HepG2 (cell line): ENCODE measurements around the gene CCDC86.

Experiments used
- POGK ChIP-seq: sonication (generic); formaldehyde crosslinking; conservative IDR thresholded peaks from 2 replicates; pipeline ENCODE4 v1.8.0; 2022; ENCODE audit warnings: mild to moderate bottlenecking, moderate library complexity, missing genetic modification reagents
- POLR2AphosphoS2 ChIP-seq: IDR thresholded peaks from 2 replicates; pipeline ENCODE4 v1.6.1; 2011; ENCODE audit warnings: low read depth, low read length, improper control_type of control experiment
- TF ChIP-seq, protein P1 (sequence below): sonication (generic); formaldehyde crosslinking; IDR thresholded peaks from 2 replicates; pipeline ENCODE4 v1.8.1; 2022; ENCODE audit warnings: mild to moderate bottlenecking, missing genetic modification reagents

GRCh38 chr11:60797846-60798630 is 43.9 kb upstream of the CCDC86 start:
- TF ChIP-seq POLR2AphosphoS2: no peak
- no peak for TF ChIP-seq POGK
- TF ChIP-seq, protein P1, sequence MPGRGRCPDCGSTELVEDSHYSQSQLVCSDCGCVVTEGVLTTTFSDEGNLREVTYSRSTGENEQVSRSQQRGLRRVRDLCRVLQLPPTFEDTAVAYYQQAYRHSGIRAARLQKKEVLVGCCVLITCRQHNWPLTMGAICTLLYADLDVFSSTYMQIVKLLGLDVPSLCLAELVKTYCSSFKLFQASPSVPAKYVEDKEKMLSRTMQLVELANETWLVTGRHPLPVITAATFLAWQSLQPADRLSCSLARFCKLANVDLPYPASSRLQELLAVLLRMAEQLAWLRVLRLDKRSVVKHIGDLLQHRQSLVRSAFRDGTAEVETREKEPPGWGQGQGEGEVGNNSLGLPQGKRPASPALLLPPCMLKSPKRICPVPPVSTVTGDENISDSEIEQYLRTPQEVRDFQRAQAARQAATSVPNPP (CRISPR knock-in tag): no peak
